ENCODE results near the gene DRD2.

DRD2 gene

GRCh38 chr11:113487622-113488021 lies 12.4 kb upstream of the DRD2 start:
- in situ Hi-C loops (cut with HindIII; ENCODE audit: low sequenced_read_pairs), result no loop called here

DNA sequence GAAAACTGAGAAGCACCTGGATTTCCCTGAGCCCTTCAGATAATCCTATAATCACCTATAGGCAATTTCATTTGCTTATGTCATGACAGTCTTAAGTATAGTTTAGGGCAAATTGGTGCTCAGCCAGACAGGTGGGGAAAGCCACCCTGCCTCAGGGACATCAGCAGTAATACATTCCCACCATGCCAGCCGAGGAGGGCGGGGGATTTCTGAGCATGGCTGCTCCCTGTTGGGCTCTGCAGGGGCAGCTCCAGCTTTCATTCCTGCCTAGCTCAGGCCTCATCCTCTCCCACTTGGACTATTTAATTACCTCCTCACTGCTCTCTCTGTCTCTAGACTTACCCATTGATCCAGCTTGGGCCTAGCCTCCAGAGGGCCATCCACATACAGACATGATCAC lies 9.0 kb upstream of the DRD2 start:
- in situ Hi-C loops (cut with HindIII; ENCODE audit: low sequenced_read_pairs), result no loop called here

DNA sequence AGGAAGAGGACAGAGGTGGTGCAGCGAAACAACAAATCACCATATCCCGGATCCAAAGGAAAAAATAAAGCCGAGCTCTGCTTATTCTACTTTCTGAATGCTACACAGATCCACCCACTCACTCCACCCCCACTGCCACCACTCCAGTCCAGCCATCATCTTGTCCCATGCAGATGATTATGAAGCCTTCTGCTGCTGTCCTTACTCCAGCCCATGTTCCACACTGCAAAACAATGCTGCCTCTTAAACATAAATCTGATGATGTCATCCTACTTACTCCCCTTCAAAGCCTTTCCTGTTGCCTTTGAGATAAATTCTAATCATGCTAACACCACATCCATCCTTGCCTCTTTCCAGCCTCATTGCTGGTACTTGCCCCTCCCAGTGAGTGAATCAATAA lies 6.5 kb upstream of the DRD2 start:
- in situ Hi-C loops (cut with HindIII; ENCODE audit: low sequenced_read_pairs), result no loop called here

GRCh38 chr11:113481226-113481625 lies 6.0 kb upstream of the DRD2 start:
- in situ Hi-C loops (cut with HindIII; ENCODE audit: low sequenced_read_pairs), result no loop called here

DNA sequence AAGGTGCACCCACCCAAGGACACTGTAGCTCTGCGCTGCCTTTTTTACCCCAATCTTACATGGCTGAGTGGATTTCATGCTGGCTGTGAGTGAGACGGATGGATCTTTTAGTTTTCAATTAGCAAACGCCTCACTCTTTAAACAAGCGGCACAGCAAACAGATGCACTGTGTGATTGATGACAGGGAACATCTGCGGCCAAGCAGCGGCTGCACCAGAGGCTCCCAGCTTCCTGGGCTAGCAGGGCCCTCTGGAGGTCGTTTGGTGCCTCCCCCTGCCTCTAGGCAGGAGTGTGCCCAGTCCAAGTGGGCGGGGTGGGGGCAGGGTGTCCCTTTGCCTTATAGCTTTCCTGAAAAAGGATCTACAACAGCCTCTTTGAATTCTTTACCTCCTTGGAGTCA lies 2.1 kb upstream of the DRD2 start:
- in situ Hi-C loops (cut with HindIII; ENCODE audit: low sequenced_read_pairs), result no loop called here

GRCh38 chr11:113476553-113476952 lies 1.4 kb upstream of the DRD2 start:
- in situ Hi-C loops (cut with HindIII; ENCODE audit: low sequenced_read_pairs), result no loop called here

GRCh38 chr11:113474362-113475159 lies 637 bp downstream of the DRD2 start:
- in situ Hi-C loops (cut with HindIII; ENCODE audit: low sequenced_read_pairs), result no loop called here

DNA sequence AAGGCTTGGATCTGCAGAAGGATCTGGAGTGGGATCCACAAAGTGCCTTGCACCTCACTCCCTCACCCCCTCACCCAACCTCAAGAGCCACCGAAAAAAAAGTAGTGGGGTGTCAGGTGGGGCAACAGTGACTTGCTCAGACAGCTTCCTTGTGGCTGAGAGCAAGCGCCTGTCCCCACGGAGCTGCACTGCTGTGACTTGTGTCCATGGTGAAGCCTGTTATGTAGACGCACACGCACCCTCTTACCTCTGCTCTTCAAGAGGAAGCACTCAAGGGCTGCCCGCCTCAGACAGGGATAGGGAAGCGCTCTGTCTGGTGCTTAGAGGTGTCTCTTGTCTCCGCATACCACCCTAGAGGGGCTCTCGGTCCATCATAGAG lies 1.2 kb downstream of the DRD2 start:
- in situ Hi-C loops (cut with HindIII; ENCODE audit: low sequenced_read_pairs), result no loop called here

- in situ Hi-C loops (cut with HindIII; ENCODE audit: low sequenced_read_pairs), result no loop called here
Observed at GRCh38 chr11:113472471-113472870, 2.7 kb downstream of the DRD2 start.

- in situ Hi-C loops (cut with HindIII; ENCODE audit: low sequenced_read_pairs), result no loop called here
Observed at GRCh38 chr11:113470233-113470632, 5.0 kb downstream of the DRD2 start.

DNA sequence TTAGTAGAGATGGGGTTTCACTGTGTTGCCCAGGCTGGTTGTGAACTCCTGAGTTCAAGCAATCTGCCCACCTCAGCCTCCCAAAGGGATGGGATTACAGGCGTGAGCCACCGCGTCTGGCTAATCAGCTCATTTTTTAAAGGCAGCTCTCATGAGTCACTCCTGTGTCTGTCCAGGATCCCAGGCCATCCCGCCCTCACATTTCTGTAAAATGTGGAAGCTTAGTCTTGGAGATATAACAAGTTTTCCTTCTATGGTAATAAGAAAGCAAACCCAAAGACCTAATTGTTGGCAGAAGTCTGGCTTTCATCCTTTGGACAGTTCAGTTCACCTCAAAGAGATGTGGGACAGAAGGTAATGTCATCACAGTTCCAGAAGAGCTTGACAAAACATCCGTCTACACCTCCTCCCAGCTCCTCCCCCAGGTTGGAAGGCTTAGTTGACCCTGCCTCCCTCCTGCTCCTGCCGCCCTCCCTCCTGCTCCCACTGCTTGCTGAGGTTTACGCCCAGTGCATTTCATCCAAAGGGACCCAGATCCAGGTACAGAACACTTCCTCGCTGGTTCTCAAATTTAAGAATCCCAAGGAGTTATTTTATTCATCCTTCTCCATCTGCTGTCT lies 6.4 kb downstream of the DRD2 start:
- in situ Hi-C loops (cut with HindIII; ENCODE audit: low sequenced_read_pairs), result no loop called here

DNA sequence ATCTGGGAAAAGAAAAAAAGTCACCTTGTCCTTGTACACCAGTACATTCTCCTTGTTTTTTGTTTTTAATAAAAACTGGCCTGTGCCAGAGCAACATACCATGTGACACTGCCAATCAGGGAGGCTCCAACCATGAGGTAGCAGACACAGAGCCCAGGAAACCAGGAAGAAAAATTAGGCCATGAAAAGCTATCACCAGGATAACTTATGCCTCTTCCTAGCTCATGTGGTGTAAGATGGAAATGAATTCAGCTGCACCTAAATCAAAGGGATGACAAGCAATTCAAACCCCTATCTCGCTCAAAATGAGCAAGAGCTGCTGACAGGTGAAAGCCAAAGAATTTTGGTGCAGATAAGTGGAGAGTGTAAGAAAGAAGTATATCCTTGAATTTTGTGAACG lies 7.7 kb downstream of the DRD2 start:
- in situ Hi-C loops (cut with HindIII; ENCODE audit: low sequenced_read_pairs), result no loop called here

GRCh38 chr11:113465786-113466185 lies 9.4 kb downstream of the DRD2 start:
- in situ Hi-C loops (cut with HindIII; ENCODE audit: low sequenced_read_pairs), result no loop called here

GRCh38 chr11:113464416-113464815 lies 10.8 kb downstream of the DRD2 start:
- in situ Hi-C loops (cut with HindIII; ENCODE audit: low sequenced_read_pairs), result no loop called here

DNA sequence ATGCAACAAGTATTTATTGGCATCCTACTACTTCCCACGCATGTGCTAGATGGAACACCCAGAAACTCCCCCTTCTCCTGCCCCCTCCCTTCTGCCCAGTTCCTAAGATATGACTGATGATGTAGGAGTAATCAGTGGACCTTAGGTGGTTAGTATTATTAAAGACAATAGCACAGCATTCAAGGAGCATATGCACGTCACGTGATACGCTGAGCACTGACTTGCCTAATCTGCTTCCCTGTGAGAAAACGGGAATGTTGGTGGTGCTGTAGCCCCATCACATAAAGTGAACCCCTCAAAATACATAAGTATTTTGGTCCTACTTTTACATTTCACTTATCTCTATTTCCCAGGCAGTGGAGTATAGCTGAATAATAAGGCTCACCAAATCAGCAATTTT lies 12.4 kb downstream of the DRD2 start:
- in situ Hi-C loops (cut with HindIII; ENCODE audit: low sequenced_read_pairs), result no loop called here

DNA sequence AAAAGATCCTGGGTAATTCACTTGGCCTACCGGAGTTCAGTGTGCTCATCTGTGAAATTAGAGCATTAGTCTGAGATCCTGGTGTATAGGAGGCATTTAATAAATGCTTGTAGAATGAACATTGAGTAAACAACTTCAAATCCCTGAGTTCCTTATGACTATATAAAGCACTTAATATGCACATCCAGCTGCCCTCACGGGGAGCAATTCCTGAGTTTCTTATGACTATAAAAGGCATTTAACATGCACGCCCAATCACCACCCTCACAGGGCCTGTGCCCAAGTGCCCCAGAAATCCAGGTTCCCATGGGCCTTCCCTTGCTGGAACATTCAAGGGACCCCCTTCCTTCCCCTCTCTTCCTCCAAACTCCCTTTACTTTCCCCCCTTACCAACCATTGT lies 13.6 kb downstream of the DRD2 start:
- in situ Hi-C loops (cut with HindIII; ENCODE audit: low sequenced_read_pairs), result no loop called here

- in situ Hi-C loops (cut with HindIII; ENCODE audit: low sequenced_read_pairs), result no loop called here
Observed at GRCh38 chr11:113460469-113460868, 14.7 kb downstream of the DRD2 start.

- in situ Hi-C loops (cut with HindIII; ENCODE audit: low sequenced_read_pairs), result loop anchor here (10.0 kb wide), 1 partner anchor 247 kb away; the partner anchor contains the start of gene TMPRSS5
Observed at GRCh38 chr11:113458189-113458588, 17.0 kb downstream of the DRD2 start.

- in situ Hi-C loops (cut with HindIII; ENCODE audit: low sequenced_read_pairs), result loop anchor here (10.0 kb wide), 1 partner anchor 247 kb away; the partner anchor contains the start of gene TMPRSS5
Observed at GRCh38 chr11:113457784-113458183, 17.4 kb downstream of the DRD2 start.

DNA sequence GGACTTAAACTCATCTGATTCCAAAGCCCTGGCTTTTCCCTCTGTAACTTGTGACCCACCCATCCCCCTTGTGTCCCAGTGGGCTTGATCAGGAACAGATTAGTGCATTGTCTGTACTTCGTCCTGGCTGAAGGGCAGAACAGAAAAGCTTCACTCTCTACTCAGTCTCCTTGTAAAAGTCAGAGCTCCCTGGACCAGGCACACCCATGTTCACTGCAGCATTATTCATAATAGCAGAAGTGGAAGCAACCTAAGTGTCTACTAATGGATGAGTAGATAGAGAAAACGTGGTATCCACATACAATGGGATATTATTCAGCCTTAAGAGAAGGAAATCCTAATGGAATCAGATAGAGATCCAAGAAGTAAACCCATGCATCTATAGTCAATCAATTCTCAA lies 20.7 kb downstream of the DRD2 start:
- in situ Hi-C loops (cut with HindIII; ENCODE audit: low sequenced_read_pairs), result loop anchor here (5.0 to 10.0 kb wide), 2 partner anchors 58 to 250 kb away; partner anchors contain the start of gene TMPRSS5

- in situ Hi-C loops (cut with HindIII; ENCODE audit: low sequenced_read_pairs), result loop anchor here (5.0 to 10.0 kb wide), 2 partner anchors 63 to 255 kb away; partner anchors contain the start of gene TMPRSS5
Observed at GRCh38 chr11:113449743-113450142, 25.5 kb downstream of the DRD2 start.

- in situ Hi-C loops (cut with HindIII; ENCODE audit: low sequenced_read_pairs), result no loop called here
Observed at GRCh38 chr11:113448316-113448677, 26.9 kb downstream of the DRD2 start.
